ENCODE results near the gene CEACAM7.

The CEACAM7 gene

GRCh38 chr19:41649827-41650226 is 38.2 kb downstream of the CEACAM7 start:
- no peak for DNase-seq

- DNase-seq = peak; percentile 93
Observed at GRCh38 chr19:41646589-41647204, 41.4 kb downstream of the CEACAM7 start.

GRCh38 chr19:41641879-41642485 is 46.1 kb downstream of the CEACAM7 start:
- peak; percentile 83 for DNase-seq

- DNase-seq = no peak
Observed at GRCh38 chr19:41638641-41639081, 49.4 kb downstream of the CEACAM7 start.

DNA sequence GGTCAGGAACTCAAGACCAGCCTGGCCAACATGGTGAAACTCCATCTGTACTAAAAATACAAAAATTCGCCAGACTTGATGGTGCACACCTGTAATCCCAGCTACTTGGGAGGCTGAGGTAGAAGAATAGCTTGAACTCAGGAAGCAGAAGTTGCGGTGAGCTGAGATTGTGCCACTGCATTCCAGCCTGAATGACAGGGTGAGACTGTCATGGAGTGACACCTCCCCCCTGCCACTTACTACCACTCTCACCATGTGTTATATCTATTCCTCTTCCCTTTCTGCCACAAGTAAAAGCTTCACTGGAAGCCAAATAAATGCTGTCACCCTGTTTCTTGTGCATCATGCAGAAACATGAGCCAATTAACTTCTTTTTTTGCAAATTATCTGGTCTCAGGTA is 50.6 kb downstream of the CEACAM7 start:
- DNase-seq = no peak

GRCh38 chr19:41627966-41628675 is 59.9 kb downstream of the CEACAM7 start:
- no peak for DNase-seq

GRCh38 chr19:41626877-41627276 is 61.2 kb downstream of the CEACAM7 start, which contains the start of gene CEACAM4:
TSS of gene CEACAM4 (minus strand) at chr19:41627074. CDS start at chr19:41626963, 111 bp downstream.
- DNase-seq = no peak

DNA sequence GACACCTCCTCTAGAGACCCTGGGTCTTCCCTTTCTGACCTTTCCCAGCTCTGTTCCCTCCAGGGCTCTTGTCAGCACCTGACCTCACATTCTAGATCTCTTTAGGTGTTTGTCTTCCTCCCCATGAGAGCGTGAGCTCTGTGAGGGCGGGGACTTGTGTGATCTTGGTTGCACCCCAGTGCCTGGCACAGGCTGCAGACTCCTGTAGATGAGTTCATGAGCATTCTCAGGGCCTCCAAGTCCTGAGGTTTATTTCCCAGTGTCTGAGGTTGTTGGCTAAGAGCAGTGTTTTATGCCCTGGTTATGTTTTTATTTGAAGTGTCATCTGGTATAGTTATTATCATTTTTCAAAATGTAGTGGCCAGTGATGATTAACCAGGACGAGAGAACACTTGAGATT is 61.8 kb downstream of the CEACAM7 start:
- no peak for DNase-seq

DNA sequence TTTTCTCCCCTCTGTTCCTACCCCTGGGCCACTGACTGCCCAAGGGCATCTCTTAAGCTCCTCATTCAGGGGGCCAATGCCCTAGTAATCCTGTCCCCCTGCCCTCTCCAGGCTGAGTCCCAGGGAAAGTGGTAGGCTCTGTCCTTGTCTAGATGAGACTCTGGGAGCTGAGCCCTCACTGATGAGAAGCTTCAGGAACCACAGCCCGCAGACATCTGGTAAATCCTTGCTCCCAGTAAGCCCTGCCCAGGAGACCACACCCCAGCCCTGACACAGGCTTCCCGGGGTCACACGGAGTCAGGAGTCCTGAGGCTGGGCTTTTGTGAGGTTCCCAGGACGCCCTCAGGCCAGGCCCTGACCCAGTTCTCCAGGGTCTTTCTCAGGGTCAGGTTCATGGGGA is 63.1 kb downstream of the CEACAM7 start:
- no peak for DNase-seq

GRCh38 chr19:41624515-41624914 is 63.6 kb downstream of the CEACAM7 start:
- no peak for DNase-seq

- DNase-seq = no peak
Observed at GRCh38 chr19:41623360-41623759, 64.7 kb downstream of the CEACAM7 start.

Measured in activated CD8-positive, alpha-beta memory T cell treated with anti-CD3 and anti-CD28 coated beads, Interleukin-2, amount 50 U/mL, for 48 hours (primary cell).